ENCODE results near the gene CHRM2.

The CHRM2 gene

GRCh38 chr7:136940122-136940521, 71.7 kb downstream of the CHRM2 start:
- H3K36me3 ChIP-seq (ENCODE audit: control insufficient read depth, low read length) = no peaks in the 10 kb centered on the region
- no peaks in the 10 kb centered on the region for H3F3A ChIP-seq (ENCODE audit: control insufficient read depth, insufficient read depth)
- H3K9me3 ChIP-seq (ENCODE audit: control insufficient read depth, insufficient read depth, low read length) = no peaks in the 10 kb centered on the region
- no peaks in the 10 kb centered on the region for H3K9me2 ChIP-seq (replicated peaks; ENCODE audit: control insufficient read depth, low read length)
- TF ChIP-seq CTCF (IDR thresholded peaks at IDR 0.05; ENCODE audit: low read depth, low read length, poor library complexity, severe bottlenecking) (no peak), EZH2phosphoT487 (IDR thresholded peaks at IDR 0.05; ENCODE audit: borderline replicate concordance, low read length) (no peak)
- H3K4me3 ChIP-seq (ENCODE audit: low read length) = no peak overlapping the region
- H3K27me3 ChIP-seq (ENCODE audit: control insufficient read depth, low read length) = no peaks in the 10 kb centered on the region
- H3K4me2 ChIP-seq (ENCODE audit: low read length) = no peak overlapping the region
- H4K20me1 ChIP-seq (ENCODE audit: control insufficient read depth, insufficient read depth, low read depth, low read length) = no peaks in the 10 kb centered on the region
- H3K4me1 ChIP-seq (ENCODE audit: control insufficient read depth, low read length) = no peaks in the 10 kb centered on the region
- H3K27ac ChIP-seq (ENCODE audit: low read depth, low read length) = no peak overlapping the region
- H3K79me2 ChIP-seq (ENCODE audit: control insufficient read depth, low read length) = no peaks in the 10 kb centered on the region

- H3K79me2 ChIP-seq (ENCODE audit: control insufficient read depth, low read length) = no peaks in the 10 kb centered on the region
- no peaks in the 10 kb centered on the region for H3K9me3 ChIP-seq (ENCODE audit: control insufficient read depth, insufficient read depth, low read length)
- H4K20me1 ChIP-seq (ENCODE audit: control insufficient read depth, insufficient read depth, low read depth, low read length) = no peaks in the 10 kb centered on the region
- no peaks in the 10 kb centered on the region for H3K9me2 ChIP-seq (replicated peaks; ENCODE audit: control insufficient read depth, low read length)
- no peaks in the 10 kb centered on the region for H3K27me3 ChIP-seq (ENCODE audit: control insufficient read depth, low read length)
- no peaks in the 10 kb centered on the region for H3F3A ChIP-seq (ENCODE audit: control insufficient read depth, insufficient read depth)
- no peak overlapping the region for H3K4me3 ChIP-seq (ENCODE audit: low read length)
- TF ChIP-seq EZH2phosphoT487 (IDR thresholded peaks at IDR 0.05; ENCODE audit: borderline replicate concordance, low read length) (no peak), CTCF (IDR thresholded peaks at IDR 0.05; ENCODE audit: low read depth, low read length, poor library complexity, severe bottlenecking) (no peak)
- H3K4me2 ChIP-seq (ENCODE audit: low read length) = no peak overlapping the region
- no peak overlapping the region for H3K27ac ChIP-seq (ENCODE audit: low read depth, low read length)
- no peaks in the 10 kb centered on the region for H3K4me1 ChIP-seq (ENCODE audit: control insufficient read depth, low read length)
- no peaks in the 10 kb centered on the region for H3K36me3 ChIP-seq (ENCODE audit: control insufficient read depth, low read length)
Observed at GRCh38 chr7:136940917-136941316, 72.5 kb downstream of the CHRM2 start.

GRCh38 chr7:136941816-136942215, 73.4 kb downstream of the CHRM2 start:
- Histone ChIP-seq H3K36me3 (ENCODE audit: control insufficient read depth, low read length) (no peaks in the 10 kb centered on the region), H3K27ac (ENCODE audit: low read depth, low read length) (no peak overlapping the region)
- TF ChIP-seq CTCF (IDR thresholded peaks at IDR 0.05; ENCODE audit: low read depth, low read length, poor library complexity, severe bottlenecking) (no peak), EZH2phosphoT487 (IDR thresholded peaks at IDR 0.05; ENCODE audit: borderline replicate concordance, low read length) (no peak)

GRCh38 chr7:136942401-136942800, 73.9 kb downstream of the CHRM2 start:
- no peak overlapping the region for H3K27ac ChIP-seq (ENCODE audit: low read depth, low read length)
- no peaks in the 10 kb centered on the region for H3K9me3 ChIP-seq (ENCODE audit: control insufficient read depth, insufficient read depth, low read length)
- no peaks in the 10 kb centered on the region for H4K20me1 ChIP-seq (ENCODE audit: control insufficient read depth, insufficient read depth, low read depth, low read length)
- H3F3A ChIP-seq (ENCODE audit: control insufficient read depth, insufficient read depth) = no peaks in the 10 kb centered on the region
- H3K9me2 ChIP-seq (replicated peaks; ENCODE audit: control insufficient read depth, low read length) = no peaks in the 10 kb centered on the region
- H3K4me2 ChIP-seq (ENCODE audit: low read length) = no peak overlapping the region
- H3K4me1 ChIP-seq (ENCODE audit: control insufficient read depth, low read length) = no peaks in the 10 kb centered on the region
- H3K36me3 ChIP-seq (ENCODE audit: control insufficient read depth, low read length) = no peaks in the 10 kb centered on the region
- no peak overlapping the region for H3K4me3 ChIP-seq (ENCODE audit: low read length)
- TF ChIP-seq EZH2phosphoT487 (IDR thresholded peaks at IDR 0.05; ENCODE audit: borderline replicate concordance, low read length) (no peak), CTCF (IDR thresholded peaks at IDR 0.05; ENCODE audit: low read depth, low read length, poor library complexity, severe bottlenecking) (no peak)
- H3K79me2 ChIP-seq (ENCODE audit: control insufficient read depth, low read length) = no peaks in the 10 kb centered on the region
- H3K27me3 ChIP-seq (ENCODE audit: control insufficient read depth, low read length) = no peaks in the 10 kb centered on the region

More at GRCh38 chr7:136941816-136942215, 73.4 kb downstream of the CHRM2 start:
- no peak overlapping the region for H3K4me3 ChIP-seq (ENCODE audit: low read length)
- no peak overlapping the region for H3K4me2 ChIP-seq (ENCODE audit: low read length)
- no peaks in the 10 kb centered on the region for H4K20me1 ChIP-seq (ENCODE audit: control insufficient read depth, insufficient read depth, low read depth, low read length)
- no peaks in the 10 kb centered on the region for H3K4me1 ChIP-seq (ENCODE audit: control insufficient read depth, low read length)
- H3K27me3 ChIP-seq (ENCODE audit: control insufficient read depth, low read length) = no peaks in the 10 kb centered on the region
- H3K9me3 ChIP-seq (ENCODE audit: control insufficient read depth, insufficient read depth, low read length) = no peaks in the 10 kb centered on the region
- H3K9me2 ChIP-seq (replicated peaks; ENCODE audit: control insufficient read depth, low read length) = no peaks in the 10 kb centered on the region
- H3K79me2 ChIP-seq (ENCODE audit: control insufficient read depth, low read length) = no peaks in the 10 kb centered on the region
- no peaks in the 10 kb centered on the region for H3F3A ChIP-seq (ENCODE audit: control insufficient read depth, insufficient read depth)
